ENCODE results near the gene IGFN1.

IGFN1 gene

DNA sequence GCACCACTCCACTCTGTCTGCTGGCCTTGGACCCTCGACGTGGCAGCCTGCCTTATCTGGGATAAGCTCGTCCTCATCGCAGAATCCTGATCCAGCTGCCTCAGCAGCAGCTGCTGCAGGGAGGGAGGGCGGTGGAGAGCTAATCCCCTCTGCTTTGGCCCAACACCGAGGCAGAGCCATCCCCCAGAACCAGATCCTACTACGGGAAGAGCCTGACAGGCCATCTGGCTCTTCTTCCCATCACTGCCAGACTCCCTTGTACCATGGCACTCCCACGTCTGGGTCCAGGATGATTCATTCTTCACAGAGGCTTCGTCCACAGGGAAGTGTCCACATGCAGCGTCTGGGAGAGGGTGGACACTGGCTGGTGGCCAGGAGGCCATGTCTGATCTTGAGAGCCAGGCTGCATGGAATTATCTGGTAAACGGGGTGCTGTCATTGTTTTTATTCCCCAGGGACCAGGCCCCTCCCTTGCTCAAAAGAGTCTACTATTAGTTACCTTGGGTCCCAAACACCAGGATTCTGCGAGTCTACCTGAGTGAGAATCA lies 78.1 kb downstream of the IGFN1 start:
- DNase-seq = peak; percentile 77

DNA sequence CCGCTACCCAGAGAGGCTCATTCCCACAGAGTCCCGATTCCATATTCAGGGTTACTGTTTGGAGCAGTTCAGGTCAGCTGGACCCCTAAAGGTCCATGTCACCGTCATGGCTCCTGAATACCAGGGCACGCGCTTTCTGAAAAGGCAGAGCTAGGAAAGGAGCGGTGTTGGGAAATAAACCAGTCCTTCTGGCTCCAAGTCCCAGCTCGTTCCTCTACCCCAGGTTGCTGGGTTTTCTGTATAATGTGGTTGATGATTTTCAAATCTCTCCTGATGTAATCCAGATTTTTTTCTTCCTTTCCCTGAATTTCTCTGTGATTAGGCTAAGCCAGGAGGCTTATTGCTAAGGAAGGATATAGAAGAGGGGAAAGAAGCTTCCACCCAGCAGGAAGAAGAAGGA lies 78.7 kb downstream of the IGFN1 start:
- DNase-seq = no peak

DNA sequence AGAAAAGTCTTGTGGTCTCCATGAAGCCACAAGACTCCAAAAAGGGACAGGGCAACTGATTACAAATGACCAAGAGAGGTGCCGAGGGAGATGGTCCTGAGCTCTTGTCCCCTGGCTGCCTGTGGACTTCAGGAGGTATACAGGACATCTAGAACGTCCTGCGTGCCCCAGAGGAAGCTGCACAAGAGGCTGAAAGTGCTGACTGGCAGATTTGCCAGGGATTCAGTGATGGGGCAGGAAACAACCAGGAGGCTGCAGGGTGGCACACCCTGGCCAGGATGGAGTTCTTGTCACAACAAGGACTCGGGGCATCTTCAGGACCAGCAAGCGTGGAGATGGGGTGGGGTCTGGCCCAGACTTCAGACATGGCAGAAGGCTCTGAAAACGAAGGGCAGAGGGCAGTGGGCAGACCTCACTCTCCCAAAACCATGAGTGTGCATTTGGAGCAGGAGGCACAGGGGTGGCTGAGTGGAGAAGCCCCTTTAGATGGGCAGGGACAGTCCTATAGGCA lies 79.3 kb downstream of the IGFN1 start:
- no peak for DNase-seq

DNA sequence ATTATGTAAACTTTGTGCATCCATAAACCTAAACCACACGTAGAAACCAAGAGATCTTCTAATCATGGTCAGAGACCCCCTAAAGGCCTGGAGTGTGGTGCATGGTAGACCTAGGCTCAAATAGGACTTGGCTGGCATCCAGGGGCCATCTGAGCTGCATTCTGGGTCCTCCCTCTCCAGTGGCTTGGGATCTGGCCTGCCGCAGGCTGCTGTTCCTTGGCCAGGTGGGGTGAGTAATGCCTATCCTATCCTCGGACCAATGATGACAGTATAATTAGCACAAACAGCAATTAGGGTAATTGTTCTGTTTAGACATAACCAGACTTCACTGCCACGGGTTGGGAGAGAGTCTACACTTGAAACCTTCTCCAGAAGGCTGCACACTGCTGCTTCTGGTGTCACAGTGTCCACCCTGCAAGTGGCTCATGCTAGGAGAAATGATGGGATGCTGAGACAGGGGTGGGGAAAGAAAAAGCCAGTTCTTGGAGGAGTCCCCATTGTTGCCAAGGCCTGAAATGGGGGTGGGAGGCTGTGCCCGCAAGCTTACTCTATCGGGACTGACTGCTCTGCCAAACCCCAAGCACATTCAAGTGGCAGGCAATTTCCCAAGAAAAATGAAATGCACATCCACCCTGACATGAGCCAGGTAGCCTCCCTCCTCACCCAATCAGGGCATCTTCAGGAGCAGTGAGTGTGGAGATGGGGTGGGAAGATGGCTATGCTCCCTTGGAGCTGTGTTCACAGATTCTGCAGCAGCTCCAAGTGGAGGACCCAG lies 80.2 kb downstream of the IGFN1 start:
- DNase-seq = no peak

DNA sequence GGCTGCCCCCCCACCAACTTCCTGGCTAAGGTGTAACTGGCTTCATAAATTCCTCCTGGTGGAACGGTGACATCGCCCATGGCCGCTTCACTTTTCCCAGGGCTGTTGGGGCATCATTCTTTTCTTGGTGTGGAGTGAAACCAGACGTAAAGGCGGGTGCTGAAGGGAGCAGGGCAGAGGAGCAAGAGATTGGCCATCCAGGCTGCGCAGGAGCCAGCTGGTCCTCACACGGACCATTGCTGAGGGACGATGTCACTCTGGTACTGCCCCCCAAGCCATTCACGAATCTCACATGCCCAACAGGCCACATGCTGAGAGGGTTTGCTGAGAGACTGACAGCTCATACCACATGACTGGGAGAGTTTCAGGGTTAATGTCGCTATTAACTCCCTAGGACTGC lies 82.2 kb downstream of the IGFN1 start:
- DNase-seq = no peak

DNA sequence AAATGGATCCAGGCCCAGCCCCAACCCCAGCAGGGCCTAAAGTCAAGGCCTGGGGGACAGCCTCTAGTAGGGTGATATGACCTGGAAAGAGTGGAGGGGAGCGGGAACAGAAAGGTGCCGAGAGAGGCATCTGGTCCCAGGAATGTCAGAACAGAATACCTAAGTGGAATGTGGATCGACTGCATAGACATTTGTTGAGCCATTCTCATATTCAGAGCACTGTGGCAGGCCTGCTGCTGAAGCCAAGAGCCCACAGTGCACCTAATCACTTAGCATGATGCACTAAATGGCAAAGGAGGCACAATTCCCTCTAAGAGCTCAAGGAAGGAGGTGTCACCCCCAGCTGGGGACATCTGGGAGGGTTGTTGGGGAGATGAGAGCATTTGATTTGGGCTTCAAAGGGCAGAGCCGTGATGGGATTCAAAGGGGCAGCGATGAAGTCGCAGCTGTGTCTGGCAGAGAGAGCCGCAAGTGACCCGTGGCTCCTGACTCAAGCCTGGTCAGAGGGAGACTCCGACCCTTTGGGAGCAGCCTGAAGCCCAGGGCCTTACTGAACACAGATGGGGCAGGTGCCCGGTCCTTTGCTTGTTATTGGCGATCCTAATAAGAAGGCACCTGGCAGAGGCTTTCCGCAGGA lies 84.1 kb downstream of the IGFN1 start:
- DNase-seq = no peak

DNA sequence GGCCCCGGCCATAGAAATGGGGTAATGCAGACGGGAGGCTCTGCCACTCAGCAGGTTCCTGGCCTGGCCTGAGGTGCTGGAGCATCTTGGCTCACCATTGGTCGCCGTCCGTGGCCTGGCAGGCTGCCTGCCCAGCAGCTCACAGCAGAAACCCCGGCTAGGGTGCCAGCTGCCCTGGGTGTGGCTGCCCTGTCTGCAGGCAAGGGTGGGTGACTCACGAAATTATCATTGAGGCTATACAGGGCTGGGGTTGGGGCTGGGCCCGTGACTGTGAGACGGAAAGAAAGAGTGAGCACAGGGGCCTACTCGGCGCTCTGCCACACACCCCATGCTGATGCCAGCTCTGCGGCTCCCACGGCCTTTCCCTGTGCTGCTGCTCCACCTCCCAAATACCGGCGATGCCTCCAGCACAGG lies 84.6 kb downstream of the IGFN1 start:
- DNase-seq = peak; percentile 41

DNA sequence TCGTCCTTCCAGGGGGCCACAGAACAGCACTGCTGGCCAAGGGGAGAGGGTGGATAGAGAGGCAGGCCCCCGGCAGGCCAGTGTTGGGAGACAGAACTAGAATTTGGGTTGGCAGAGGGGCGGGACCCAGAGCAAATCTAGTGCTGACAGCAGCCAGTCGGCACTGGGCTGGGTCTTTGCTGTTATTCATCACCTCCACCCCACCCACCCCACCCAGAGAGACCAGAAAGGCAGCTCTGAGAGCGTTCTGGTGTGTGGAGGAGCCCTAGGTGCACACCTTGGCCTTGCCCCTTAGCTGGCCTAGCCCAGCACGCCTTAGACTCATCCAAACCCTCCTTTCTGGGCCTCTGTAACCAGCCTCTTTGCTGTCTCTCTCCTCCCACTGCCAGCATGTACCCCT lies 86.3 kb downstream of the IGFN1 start:
- no peak for DNase-seq

DNA sequence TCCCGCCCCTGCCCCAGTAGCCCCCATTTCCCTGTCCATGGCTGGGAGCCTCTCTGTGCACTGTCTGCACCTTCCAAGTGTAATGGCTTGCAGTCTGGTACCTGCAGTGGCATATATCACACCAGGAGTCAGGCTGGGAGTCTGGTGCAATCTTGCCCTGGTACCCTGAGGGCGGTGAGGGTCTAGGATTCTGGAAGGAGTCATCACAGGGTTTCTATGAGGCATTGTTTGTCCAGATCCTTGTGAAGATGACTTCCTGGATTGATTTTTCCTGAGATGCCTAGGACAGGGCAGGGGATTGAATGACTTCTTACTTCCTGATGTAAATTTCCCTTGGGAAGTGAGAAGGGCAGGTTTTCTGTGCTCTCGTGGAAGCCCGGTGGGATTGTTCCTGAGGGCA lies 86.8 kb downstream of the IGFN1 start:
- DNase-seq = no peak

Measured in fibroblast of skin of right biceps (primary cell).